SK-N-SH (cell line): ENCODE measurements around the gene PDK1.

Experiments used
- CHD2 ChIP-seq: fragments of 150-350 bp; IDR thresholded peaks from 2 replicates; pipeline ENCODE4 v1.6.1; 2018; ENCODE audit warnings: low read length; ENCODE audit not compliant: partially characterized antibody
- CTCF ChIP-seq: fragments of 200-600 bp; sonication (generic); IDR thresholded peaks from 2 replicates; pipeline ENCODE4 v1.6.1; 2017; ENCODE audit warnings: antibody characterized with exemption, mild to moderate bottlenecking, moderate library complexity
- FOXJ3 ChIP-seq: sonication (generic); formaldehyde crosslinking; IDR thresholded peaks from 2 replicates; pipeline ENCODE4 v1.5.1; 2020; ENCODE audit warnings: mild to moderate bottlenecking, missing genetic modification reagents
- MXI1 ChIP-seq: IDR thresholded peaks from 2 replicates; pipeline ENCODE4 v1.6.1; 2012; ENCODE audit warnings: mild to moderate bottlenecking, low read depth, low read length, improper control_type of control experiment
- SIN3A ChIP-seq: IDR thresholded peaks from 2 replicates; pipeline ENCODE4 v1.6.1; 2012; ENCODE audit warnings: low read depth, mild to moderate bottlenecking, low read length, moderate library complexity, borderline replicate concordance
- TEAD4 ChIP-seq: IDR thresholded peaks from 2 replicates; pipeline ENCODE4 v1.4.0; 2012; ENCODE audit warnings: mild to moderate bottlenecking, borderline replicate concordance; ENCODE audit not compliant: insufficient read depth
- ZBTB33 ChIP-seq: IDR thresholded peaks from 2 replicates; pipeline ENCODE4 v1.4.0; 2012; ENCODE audit warnings: low read depth, borderline replicate concordance

GRCh38 chr2:172549131-172549530 lies 6.8 kb upstream of the PDK1 start:
- no peak for TF ChIP-seq MXI1
- TF ChIP-seq CTCF, result no peak
- TF ChIP-seq SIN3A, result no peak
- no peak for TF ChIP-seq FOXJ3
- TF ChIP-seq TEAD4, result no peak
- no peak for TF ChIP-seq ZBTB33
- no peak for TF ChIP-seq CHD2
